ENCODE results near the gene MAN1A1.

MAN1A1 gene

DNA sequence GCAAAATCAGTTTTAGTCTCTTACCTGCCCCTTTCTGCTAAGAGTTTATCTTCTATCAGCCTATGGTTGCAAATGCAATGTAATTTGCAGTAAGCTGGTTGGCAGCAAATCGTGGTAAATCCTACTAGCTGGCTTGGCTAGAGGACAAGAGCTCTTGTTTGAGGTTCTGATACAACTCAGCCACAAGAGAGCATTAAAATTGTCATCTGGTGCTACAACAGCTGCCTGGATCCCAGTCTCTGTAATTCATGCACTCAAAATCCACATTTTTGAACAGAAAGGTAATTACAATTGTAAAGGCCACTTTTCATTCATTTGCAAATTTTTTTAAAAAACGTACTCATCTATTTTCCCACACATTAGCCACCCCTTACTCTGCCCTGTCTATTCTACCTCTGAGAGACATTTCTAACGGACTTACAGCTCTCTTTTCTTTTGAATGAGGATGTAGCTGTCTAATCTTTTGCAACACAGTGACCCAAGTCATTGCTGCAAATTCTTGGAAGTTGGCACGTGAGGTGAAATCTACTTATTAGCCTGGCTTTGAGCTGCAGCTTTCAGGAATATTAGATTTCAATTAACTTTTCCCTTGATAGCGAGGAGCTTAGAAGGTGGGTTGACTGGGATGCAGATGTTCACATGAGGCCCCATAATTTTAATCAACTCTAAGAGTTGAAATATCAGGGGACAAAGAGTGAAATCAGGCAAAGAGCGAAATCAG lies 217.1 kb downstream of the MAN1A1 start:
- no peak for DNase-seq

- DNase-seq = no peak
These were observed 219.5 kb downstream of the MAN1A1 start for GRCh38 chr6:119129968-119130484.

GRCh38 chr6:119129148-119129967 lies 220.2 kb downstream of the MAN1A1 start:
- peak; percentile 20 for DNase-seq

GRCh38 chr6:119128252-119128912 lies 221.2 kb downstream of the MAN1A1 start:
- DNase-seq = peak; percentile 17

- DNase-seq = no peak
These were observed 221.9 kb downstream of the MAN1A1 start for GRCh38 chr6:119127627-119128026.

Measured in NCI-H524 treated with DMSO at 0.1 percent for 48 hours (cell line).